AG09309 (cell line): ENCODE results near the gene OR2T11.
"Not testable (repeated sequence)": the region's sequence is repeated elsewhere in the genome, so short reads cannot be mapped to it uniquely, and the experiment has no call there.

Source experiments
- DNase-seq: peaks from one replicate; pipeline ENCODE4 v3.0.0-alpha.2; 2010; ENCODE audit warnings: low read depth
- H3K4me3 ChIP-seq: 2 replicates; pipeline ENCODE4 v1.5.1; 2011; ENCODE audit warnings: mild to moderate bottlenecking, low read depth, low read length, moderate library complexity; ENCODE audit not compliant: control insufficient read depth
- TF ChIP-seq, protein P1 (sequence below): IDR thresholded peaks from 2 replicates; pipeline ENCODE4 v1.5.1; 2011; ENCODE audit warnings: mild to moderate bottlenecking, low read depth, low read length, inconsistent platforms; ENCODE audit not compliant: insufficient read depth, control insufficient read depth; ENCODE audit errors: missing control alignments

The OR2T11 gene

DNA sequence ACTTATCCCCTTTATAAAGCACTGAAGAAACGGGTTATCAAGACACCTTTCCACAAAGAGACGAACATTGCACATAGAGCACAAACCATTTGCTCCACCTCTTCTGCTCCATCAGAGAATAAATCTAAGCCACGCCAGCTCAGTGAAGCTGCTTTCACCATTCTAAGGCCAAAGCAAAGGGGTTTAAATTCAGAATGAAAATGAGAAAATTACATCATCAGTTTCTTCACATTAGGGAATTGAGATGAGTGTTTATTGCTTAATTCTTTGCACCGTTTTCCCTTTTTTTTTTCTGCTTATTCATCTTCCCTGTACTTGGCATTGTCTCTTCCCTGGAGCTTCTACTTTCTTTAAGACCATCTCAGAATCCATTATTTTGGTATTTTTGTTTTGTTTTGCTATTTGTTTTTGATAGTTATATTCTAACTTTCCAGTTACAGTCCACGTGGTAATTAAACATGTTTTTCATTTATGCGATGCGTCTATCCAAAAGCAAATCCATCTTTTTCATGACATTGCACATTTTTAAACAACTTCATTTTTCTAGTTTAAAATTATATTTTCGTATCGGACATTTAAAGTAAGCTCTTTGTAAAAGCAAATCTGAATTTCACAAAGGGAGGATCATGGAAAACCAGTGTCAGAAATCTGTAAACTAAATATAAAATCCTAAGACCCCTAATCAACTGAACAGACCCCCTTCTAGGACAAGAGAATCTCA lies 58.5 kb downstream of the OR2T11 start:
- DNase-seq: no peak
- TF ChIP-seq, protein P1, sequence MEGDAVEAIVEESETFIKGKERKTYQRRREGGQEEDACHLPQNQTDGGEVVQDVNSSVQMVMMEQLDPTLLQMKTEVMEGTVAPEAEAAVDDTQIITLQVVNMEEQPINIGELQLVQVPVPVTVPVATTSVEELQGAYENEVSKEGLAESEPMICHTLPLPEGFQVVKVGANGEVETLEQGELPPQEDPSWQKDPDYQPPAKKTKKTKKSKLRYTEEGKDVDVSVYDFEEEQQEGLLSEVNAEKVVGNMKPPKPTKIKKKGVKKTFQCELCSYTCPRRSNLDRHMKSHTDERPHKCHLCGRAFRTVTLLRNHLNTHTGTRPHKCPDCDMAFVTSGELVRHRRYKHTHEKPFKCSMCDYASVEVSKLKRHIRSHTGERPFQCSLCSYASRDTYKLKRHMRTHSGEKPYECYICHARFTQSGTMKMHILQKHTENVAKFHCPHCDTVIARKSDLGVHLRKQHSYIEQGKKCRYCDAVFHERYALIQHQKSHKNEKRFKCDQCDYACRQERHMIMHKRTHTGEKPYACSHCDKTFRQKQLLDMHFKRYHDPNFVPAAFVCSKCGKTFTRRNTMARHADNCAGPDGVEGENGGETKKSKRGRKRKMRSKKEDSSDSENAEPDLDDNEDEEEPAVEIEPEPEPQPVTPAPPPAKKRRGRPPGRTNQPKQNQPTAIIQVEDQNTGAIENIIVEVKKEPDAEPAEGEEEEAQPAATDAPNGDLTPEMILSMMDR: no peak
- H3K4me3 ChIP-seq: no peak overlapping the region

DNA sequence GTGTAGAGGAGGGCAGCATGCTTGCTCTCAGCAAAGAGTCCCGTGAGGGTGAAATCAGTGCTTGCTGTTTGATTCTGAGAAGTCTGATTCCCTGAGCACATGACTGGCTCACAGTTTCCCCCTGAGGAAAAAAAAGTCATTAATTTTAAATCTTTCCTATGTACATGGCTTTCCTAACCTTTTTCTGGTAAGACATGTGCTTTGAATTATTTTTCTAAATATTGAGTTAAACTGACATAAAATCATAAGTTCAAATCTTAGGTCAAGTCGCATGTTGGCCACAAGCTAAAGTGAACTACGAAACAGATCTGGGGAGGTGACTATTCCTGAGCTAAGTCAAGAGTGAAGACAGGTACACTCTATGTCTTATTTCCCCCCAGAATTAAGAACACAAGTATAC lies 60.2 kb downstream of the OR2T11 start, which contains the start of gene OR2T34:
Gene OR2T34 (minus strand): TSS at position 101 of the 400 bp plus-strand sequence. CDS start 0 bp downstream, at position 101.
- H3K4me3 ChIP-seq, DNase-seq: not testable (repeated sequence)

DNA sequence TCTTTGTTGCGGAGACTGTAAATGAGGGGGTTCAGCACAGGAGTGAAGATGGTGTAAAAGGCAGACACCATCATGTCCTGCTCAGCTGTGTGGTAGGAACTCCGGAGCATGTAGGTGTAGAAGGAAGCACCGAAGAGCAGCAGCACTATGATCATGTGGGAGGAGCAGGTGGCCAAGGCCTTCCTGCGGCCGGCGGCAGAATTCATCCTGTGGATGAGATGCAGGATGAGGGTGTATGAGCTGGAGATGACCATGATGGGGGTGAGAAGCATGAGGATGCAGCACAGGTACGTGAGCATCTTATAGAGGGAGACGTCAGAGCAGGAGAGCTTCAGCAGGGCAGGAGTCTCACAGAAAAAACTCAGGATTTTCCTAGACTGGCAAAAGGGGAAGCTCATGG lies 61.0 kb downstream of the OR2T11 start:
- not testable (repeated sequence) for H3K4me3 ChIP-seq, DNase-seq
